Measurements from ENCODE around the gene RCBTB2.

DNA sequence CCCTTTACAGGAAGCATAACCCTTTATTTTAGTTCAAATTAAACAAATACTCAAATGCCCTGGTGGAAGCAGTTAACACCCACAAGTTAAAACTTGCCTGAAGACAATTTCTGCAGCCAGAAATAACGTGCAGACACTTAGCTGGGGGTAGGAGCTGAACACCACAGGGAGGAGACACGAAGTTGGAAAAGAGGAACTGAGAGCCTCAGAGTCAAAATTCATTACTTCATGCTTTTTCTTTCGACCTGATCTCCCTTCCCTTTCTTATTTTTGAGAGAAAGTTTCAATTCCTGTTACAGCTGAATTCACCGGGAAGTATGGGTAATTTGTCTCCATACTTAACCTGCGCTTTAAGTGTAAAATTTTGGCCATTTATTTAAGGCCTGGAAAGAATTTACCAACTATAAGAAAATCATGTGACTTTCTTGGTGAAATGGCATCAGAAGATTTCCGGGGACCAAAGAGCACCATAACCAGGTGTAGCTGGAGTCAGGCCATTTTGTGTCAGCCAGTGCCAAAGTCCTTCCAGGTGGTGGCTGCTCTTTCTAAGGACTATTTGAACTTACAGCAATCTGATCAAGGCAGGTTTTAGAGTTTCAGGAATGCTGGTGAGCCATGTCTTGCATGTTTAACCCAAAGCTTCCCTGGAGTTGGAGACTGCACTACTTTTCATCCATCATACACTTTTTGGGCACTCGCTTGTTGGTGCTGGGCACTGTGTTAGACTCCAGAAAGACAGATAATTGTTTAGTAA, 46.5 kb upstream of the RCBTB2 start:
- TF ChIP-seq ELF4 (IDR thresholded peaks at IDR 0.05) (no peak), FOXK2 (IDR thresholded peaks at IDR 0.05) (no peak)

All from HEK293T (cell line).